Ishikawa (cell line): Measurements from ENCODE around the gene RNF220.

ENCODE experiments used
- CEBPB ChIP-seq: IDR thresholded peaks from 2 replicates; pipeline ENCODE4 v1.6.1; 2012
- CREB1 ChIP-seq: IDR thresholded peaks from 2 replicates; pipeline ENCODE4 v1.6.1; 2012; ENCODE audit warnings: low read depth
- EGR1 ChIP-seq: IDR thresholded peaks from 2 replicates; pipeline ENCODE4 v1.6.1; 2012
- EP300 ChIP-seq: IDR thresholded peaks from 2 replicates; pipeline ENCODE4 v1.6.1; 2012; ENCODE audit warnings: borderline replicate concordance
- FOXM1 ChIP-seq: IDR thresholded peaks from 2 replicates; pipeline ENCODE4 v1.6.1; 2012; ENCODE audit warnings: low read depth, borderline replicate concordance
- NFIC ChIP-seq: IDR thresholded peaks from 2 replicates; pipeline ENCODE4 v1.6.1; 2012
- RAD21 ChIP-seq: IDR thresholded peaks from 2 replicates; pipeline ENCODE4 v1.6.1; 2012; ENCODE audit warnings: low read depth
- TAF1 ChIP-seq: IDR thresholded peaks from 2 replicates; pipeline ENCODE4 v1.6.1; 2012; ENCODE audit warnings: low read depth, mild to moderate bottlenecking
- TCF12 ChIP-seq: IDR thresholded peaks from 2 replicates; pipeline ENCODE4 v1.6.1; 2012; ENCODE audit warnings: low read depth
- TEAD4 ChIP-seq: IDR thresholded peaks from 2 replicates; pipeline ENCODE4 v1.6.1; 2012
- YY1 ChIP-seq: IDR thresholded peaks from 2 replicates; pipeline ENCODE4 v1.6.1; 2012; ENCODE audit warnings: low read depth
- ZBTB7A ChIP-seq: IDR thresholded peaks from 2 replicates; pipeline ENCODE4 v1.6.1; 2012; ENCODE audit warnings: low read depth
- TF ChIP-seq, protein P1 (sequence below): IDR thresholded peaks from 2 replicates; pipeline ENCODE4 v1.6.1; 2012; ENCODE audit warnings: low read depth, mild to moderate bottlenecking
- TF ChIP-seq, protein P2 (sequence below): IDR thresholded peaks from 2 replicates; pipeline ENCODE4 v1.6.1; 2012
- TF ChIP-seq, protein P3 (sequence below): IDR thresholded peaks from 2 replicates; pipeline ENCODE4 v1.6.1; 2012

RNF220 gene

DNA sequence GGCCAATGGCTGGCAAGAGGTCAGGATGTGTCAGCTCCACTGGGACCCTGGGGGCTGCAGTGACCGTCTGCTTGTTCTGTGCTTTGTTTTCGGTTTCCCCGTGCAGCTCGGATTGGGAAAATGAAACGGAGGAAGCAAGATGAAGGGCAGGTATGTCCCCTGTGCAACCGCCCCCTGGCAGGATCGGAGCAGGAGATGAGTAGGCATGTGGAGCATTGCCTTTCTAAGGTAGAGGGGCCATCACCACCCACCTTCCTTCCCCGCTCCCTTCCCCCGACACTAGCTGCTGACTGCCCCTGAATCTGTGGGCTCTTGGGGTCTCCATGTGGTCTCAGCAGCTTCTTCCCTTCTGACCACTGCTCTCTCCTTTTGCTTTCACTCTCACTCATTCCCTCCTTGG is 230.4 kb downstream of the RNF220 start:
- TF ChIP-seq, protein P1, sequence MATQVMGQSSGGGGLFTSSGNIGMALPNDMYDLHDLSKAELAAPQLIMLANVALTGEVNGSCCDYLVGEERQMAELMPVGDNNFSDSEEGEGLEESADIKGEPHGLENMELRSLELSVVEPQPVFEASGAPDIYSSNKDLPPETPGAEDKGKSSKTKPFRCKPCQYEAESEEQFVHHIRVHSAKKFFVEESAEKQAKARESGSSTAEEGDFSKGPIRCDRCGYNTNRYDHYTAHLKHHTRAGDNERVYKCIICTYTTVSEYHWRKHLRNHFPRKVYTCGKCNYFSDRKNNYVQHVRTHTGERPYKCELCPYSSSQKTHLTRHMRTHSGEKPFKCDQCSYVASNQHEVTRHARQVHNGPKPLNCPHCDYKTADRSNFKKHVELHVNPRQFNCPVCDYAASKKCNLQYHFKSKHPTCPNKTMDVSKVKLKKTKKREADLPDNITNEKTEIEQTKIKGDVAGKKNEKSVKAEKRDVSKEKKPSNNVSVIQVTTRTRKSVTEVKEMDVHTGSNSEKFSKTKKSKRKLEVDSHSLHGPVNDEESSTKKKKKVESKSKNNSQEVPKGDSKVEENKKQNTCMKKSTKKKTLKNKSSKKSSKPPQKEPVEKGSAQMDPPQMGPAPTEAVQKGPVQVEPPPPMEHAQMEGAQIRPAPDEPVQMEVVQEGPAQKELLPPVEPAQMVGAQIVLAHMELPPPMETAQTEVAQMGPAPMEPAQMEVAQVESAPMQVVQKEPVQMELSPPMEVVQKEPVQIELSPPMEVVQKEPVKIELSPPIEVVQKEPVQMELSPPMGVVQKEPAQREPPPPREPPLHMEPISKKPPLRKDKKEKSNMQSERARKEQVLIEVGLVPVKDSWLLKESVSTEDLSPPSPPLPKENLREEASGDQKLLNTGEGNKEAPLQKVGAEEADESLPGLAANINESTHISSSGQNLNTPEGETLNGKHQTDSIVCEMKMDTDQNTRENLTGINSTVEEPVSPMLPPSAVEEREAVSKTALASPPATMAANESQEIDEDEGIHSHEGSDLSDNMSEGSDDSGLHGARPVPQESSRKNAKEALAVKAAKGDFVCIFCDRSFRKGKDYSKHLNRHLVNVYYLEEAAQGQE: no peak
- TF ChIP-seq TEAD4: no peak

DNA sequence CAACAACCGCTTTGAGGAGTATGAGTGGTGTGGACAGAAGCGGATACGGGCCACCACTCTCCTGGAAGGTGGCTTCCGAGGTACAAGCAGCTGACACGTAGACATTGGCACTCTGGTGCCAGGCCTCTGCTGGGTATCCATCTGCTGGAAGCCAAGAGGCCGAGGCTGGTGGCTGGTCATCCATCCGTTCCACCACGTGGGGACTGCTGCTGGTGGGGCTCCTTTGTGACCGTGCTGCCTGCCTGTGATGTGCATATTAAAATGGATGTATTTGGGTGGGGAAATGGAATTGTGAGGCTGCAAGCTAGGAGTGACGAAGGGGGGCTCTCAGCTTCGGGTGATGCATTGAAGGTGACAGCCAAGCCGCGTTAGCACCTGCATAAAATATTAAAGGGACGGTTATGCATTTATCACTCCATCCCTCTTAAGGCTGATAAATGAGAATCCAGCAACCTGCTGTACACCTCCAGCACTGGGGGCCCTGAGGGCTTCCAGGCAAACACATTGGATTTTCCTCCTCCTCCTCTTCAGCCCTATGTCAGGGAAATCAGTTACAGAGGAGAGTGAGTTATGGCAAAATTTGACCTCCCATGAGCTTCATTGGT is 231.1 kb downstream of the RNF220 start:
- TF ChIP-seq ZBTB7A (no peak), YY1 (no peak), EP300 (no peak), FOXM1 (no peak), RAD21 (no peak), TAF1 (no peak), EGR1 (no peak), CREB1 (no peak), TEAD4 (no peak)
- TF ChIP-seq, protein P1: no peak
- TF ChIP-seq, protein P2, sequence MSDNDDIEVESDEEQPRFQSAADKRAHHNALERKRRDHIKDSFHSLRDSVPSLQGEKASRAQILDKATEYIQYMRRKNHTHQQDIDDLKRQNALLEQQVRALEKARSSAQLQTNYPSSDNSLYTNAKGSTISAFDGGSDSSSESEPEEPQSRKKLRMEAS: no peak

DNA sequence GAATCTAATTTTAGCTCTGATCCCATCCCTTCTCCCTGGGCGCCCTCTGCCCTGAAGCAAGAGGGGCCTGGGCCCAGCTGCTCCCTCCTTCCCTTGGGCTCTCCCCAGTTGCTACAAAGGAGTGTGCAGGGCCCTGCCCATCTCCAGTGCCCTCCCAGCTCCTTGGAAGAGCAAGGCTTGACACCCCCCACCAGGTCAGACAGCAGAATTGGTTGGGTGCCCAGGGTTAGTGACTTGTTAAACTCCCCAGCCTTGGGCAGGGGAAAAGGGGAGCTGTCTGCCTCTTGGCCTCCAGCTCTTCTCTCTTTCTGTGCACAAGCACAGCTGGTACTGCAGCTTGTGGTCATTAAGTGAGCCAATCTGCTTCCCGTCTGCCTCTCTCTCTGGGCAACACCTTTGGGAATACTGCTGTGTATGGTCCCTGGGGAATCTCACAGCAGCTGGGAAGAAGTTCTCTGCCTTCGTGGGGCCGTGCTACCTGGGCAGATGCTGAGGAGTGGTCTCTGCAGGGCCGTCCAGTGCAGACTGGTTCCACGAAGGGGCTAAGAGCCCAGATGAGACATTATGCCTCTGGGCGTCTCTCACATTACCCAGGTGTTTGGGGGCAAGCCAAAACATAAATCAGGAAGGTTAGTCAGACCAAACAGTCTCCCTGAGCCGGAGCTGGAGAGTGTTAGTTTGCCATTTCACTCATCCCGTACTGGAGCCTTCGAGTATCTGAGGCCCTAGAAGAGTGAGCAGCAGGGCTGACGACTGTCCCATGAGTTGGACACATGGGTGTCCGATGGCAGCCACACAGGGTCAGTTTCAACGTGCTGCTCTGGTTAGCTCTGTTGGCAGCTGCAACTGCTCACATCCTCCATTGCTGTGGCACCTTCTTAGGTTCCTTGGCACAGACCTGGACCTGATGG is 231.9 kb downstream of the RNF220 start:
- TF ChIP-seq YY1 (no peak), TAF1 (no peak), TEAD4 (no peak), EP300 (no peak)

DNA sequence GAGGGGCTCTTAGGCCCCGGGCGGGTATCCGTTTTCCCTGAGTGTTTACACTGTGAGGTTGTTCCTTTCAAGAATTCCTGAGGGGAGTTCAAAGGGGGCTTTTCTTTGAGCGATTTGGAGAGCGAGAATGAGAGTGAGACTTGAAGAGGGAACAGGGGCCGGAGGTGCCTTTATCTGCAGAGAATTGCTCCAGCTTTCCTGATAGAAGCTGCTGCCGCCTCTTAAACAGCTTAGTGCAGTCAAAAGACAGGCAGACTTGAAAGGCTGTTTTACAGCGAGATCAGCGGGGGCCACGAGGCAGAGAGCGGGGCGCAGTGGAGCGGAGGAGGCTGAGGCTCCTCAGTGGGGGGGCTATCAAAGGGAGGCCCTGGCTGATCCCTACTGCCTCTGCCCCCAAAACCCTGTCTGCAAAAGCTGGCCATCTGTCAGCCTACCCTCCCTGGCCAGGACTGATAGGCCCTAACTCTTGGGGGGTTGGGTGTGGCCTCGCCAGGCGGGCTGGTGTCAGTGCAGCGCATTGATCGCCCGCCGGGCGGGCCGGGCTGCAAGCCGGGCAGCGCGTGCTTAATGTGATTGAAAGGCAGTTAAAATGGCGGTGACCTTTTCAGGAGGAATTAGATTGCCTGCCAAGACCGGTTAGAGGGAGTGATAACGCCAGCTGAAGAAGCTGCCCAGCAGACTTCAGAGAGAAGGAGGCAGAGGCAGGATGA is 232.8 kb downstream of the RNF220 start:
- TF ChIP-seq, protein P2: no peak
- no peak for TF ChIP-seq YY1
- TF ChIP-seq EGR1: no peak
- no peak for TF ChIP-seq NFIC
- TF ChIP-seq TCF12: no peak
- TF ChIP-seq TEAD4: no peak
- TF ChIP-seq CEBPB: no peak
- TF ChIP-seq CREB1: no peak
- no peak for TF ChIP-seq EP300
- TF ChIP-seq, protein P1: no peak
- TF ChIP-seq TAF1: no peak
- no peak for TF ChIP-seq RAD21
- no peak for TF ChIP-seq ZBTB7A
- TF ChIP-seq FOXM1: no peak

DNA sequence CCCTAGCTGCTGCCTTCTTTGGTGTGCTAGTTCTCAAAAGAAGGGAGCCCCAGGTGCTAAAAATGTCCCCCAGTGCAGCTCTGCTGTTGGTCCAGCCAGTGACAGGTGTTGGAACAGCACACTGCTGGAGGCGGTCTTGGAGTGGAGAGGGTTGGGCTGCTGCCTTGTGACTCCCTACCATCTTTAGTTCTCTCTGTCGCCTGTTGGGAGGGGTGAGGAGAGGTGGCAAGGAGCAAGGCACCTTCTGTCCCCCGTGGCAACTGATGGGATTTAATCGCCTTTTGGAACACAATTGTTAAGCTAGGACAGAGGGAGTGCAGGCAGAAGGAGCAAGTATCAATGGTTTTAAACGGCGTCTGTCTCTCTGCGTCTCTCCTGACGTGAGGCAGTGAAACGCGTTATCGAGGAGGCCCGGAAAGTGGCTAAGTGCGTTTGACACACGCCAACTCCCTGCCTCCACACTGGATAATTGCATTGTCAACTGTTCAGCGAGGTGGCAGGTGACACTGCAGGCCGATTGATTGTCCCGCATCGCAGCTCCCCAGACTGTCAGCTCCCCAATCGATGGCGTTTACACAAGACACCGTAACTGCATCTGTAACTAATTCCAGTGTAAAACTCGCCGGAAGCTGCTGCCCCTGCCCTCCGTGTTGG is 235.3 kb downstream of the RNF220 start:
- TF ChIP-seq, protein P2: no peak
- TF ChIP-seq ZBTB7A (no peak), CEBPB (no peak), EP300 (no peak), TCF12 (no peak), TAF1 (no peak), TEAD4 (no peak), RAD21 (no peak), NFIC (no peak), EGR1 (no peak), FOXM1 (no peak), CREB1 (no peak), YY1 (no peak)
- TF ChIP-seq, protein P1: no peak
- TF ChIP-seq, protein P3, sequence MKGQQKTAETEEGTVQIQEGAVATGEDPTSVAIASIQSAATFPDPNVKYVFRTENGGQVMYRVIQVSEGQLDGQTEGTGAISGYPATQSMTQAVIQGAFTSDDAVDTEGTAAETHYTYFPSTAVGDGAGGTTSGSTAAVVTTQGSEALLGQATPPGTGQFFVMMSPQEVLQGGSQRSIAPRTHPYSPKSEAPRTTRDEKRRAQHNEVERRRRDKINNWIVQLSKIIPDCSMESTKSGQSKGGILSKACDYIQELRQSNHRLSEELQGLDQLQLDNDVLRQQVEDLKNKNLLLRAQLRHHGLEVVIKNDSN: no peak
